Activated T-helper 1 cell treated with Interleukin-2 at 50 U/mL for 16 hours (primary cell): ENCODE results near the gene RTL10.

Experiments used
- DNase-seq: peaks from one replicate; pipeline ENCODE4 v3.0.0-alpha.2; 2020; ENCODE audit warnings: low read depth

Gene RTL10

DNA sequence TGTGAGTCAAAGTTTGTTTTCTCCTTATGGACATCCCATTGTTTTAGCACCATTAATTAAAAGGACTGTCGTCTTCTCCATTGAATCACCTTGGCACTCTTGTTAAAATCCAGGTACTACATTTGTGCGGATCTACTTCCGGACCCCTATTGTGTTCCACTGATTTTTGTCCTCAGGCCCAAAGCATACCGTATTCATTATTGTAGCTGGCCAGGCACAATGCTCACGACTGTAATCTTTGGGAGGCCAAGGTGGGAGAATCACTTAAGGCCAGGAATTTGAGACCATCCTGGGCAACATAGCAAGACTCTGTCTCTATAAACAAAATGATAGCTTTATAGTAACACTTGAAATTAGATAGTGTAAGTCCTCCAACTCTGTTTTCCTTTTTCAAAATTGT is 8.9 kb upstream of the RTL10 start:
- no peak for DNase-seq

- no peak for DNase-seq
Observed at GRCh38 chr22:19862619-19863246, 8.1 kb upstream of the RTL10 start.

DNA sequence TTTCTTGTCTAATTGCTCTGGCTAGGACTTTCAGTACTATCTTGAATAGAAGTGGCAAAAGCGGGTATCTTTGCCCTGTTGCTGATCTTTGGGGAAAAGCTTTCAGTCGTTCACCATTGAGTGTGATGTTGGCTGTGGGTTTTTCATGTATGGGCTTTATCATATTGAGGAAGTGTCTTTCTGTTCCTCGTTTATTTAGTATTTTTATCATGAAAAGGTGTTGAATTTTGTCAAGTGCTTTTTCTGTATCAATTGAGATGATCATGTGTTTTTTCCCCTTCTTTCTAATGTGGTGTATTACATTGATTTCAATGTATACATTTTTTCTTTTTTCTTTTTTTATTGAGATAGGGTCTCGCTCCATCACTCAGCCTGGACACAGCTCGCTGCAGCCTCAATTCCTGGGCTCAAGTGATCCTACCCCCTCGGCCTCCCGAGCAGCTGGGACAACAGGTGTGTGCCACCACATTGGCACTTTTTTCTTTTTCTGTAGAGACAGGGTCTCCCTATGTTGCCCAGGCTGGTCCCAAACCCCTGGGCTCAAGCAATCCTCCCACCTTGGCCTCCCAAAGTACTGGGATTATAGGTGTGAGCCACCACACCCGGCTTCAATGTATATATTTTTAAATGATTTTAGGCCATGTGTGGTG is 5.3 kb upstream of the RTL10 start:
- no peak for DNase-seq

- DNase-seq = no peak
Observed at GRCh38 chr22:19857382-19857781, 2.7 kb upstream of the RTL10 start.

- DNase-seq = peak; percentile 25
Observed at GRCh38 chr22:19855504-19856409, 1.1 kb upstream of the RTL10 start.

DNA sequence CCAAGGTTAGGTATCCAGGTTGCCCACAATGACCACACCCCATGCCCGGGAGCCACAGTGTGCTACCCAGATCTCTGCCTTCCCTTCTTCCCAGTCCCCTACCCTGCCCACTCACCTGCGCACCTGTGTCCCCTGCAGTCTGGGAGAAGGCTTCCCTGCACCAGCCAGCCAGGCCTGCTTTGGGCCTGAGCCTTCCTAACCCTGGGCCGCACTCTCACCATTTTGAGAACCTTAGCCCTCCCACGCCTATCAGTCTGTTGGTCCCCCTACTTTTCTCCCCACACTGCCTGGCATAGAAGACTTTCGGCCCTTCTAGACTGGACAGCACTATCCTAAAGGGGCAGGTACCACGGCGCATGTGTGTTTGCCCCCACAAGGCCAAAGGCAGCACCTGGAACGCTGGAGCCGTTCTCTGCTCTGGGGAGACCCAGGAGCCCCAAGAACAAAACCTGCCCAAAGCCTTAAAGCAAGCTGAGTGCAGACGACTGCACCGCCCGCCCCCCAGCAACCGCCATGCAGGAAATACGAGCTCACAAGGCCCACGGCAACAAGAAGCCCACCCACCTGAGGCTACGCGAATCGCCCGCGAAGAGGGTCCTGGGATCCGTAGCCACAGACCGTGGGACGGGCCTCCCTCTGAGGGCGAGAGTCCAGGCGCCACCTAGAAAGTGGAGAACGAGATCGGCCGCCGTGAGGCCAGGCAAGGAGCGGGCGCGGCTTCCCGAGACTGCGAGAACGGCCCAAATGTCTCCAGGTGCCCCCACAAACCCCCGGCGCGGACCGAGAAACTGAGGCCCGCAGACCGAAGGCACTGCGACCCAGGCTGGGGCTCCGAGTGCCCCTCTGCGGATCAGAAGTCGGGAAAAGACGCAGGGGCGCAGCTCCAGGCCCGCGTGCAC is 546 bp downstream of the RTL10 start:
- DNase-seq = no peak

- DNase-seq = no peak
Observed at GRCh38 chr22:19853058-19853878, 1.4 kb downstream of the RTL10 start.

DNA sequence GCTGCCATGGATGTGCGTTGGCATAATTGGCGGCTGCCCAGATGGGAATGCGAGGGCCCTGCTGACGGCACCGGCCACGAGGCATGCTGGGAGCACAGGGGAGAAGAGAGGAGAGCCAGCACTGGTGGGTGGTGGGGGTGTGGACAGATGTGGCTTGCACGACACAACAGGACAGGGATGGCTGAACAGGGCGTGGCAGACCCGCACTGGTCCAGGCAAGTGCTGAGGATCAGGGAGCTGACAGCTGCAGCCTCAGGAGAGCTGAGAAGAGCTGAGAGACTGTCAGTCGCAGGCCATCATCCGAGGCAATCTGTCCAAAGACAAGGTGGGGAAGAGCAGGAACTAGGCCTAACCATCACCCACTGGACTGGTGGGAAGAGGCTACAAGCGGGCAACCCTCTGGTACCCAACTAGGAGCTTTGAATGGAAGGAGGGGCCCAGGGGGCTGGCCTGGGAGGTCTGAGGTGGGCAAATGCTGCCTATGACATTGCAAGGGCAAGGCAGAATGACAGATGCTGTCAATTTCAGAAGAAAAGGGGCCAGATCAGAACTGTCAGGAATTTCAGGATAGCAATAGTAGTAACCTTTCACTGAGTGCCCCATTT is 2.4 kb downstream of the RTL10 start:
- no peak for DNase-seq

GRCh38 chr22:19851291-19852176 is 3.1 kb downstream of the RTL10 start:
- DNase-seq = no peak

GRCh38 chr22:19850763-19851109 is 3.9 kb downstream of the RTL10 start:
- no peak for DNase-seq

- no peak for DNase-seq
Observed at GRCh38 chr22:19849835-19850762, 4.6 kb downstream of the RTL10 start.

- no peak for DNase-seq
Observed at GRCh38 chr22:19848298-19849224, 6.1 kb downstream of the RTL10 start.

DNA sequence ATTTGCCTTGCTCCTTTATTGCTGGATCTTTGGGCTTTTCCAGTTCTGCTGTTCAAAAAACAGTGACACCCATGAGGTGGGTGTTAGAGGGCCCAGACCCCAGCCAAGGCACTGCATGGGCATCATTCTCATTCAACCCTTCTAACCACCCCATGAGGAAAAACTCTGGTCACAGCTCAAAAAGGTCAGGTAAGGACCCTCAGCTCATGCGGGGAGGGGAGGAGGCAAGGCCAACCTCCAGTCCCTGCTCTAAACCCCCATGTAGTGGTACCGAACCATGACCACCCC is 7.4 kb downstream of the RTL10 start:
- DNase-seq = no peak

DNA sequence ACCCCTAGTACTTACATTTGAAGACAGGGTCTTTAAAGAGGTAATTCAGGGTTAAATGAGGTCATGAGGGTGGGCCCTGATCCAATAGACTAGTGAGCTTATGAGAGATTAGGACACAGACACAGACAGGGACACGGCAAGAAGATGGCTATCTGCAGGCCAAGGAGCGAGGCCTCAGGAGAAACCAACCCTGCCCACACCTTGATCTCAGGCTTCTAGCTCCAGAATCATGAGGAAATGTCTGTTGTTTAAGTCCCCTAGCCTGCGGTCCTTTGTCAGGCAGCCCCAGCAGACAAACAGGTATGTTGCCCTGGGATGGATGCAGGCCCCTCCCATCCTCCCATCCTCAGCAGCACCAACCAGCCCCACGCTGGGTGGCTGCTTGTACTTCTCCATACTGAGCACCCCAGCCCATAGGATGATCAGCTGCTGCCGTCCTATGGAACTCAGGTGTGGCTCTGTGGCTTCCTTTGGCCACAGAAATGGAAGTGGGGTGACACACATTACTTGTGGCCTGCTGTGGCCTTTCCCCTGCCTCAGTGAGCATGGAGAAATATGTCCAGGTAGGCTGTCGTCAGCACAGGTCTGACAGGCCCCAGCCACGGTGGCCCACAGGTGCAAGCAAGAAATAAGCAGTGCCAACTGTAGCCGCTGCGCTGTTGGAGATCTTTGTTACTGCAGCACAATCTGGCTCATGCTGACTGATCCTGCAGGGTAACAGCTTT is 7.9 kb downstream of the RTL10 start:
- DNase-seq = no peak

GRCh38 chr22:19845054-19845722 is 9.5 kb downstream of the RTL10 start:
- no peak for DNase-seq

DNA sequence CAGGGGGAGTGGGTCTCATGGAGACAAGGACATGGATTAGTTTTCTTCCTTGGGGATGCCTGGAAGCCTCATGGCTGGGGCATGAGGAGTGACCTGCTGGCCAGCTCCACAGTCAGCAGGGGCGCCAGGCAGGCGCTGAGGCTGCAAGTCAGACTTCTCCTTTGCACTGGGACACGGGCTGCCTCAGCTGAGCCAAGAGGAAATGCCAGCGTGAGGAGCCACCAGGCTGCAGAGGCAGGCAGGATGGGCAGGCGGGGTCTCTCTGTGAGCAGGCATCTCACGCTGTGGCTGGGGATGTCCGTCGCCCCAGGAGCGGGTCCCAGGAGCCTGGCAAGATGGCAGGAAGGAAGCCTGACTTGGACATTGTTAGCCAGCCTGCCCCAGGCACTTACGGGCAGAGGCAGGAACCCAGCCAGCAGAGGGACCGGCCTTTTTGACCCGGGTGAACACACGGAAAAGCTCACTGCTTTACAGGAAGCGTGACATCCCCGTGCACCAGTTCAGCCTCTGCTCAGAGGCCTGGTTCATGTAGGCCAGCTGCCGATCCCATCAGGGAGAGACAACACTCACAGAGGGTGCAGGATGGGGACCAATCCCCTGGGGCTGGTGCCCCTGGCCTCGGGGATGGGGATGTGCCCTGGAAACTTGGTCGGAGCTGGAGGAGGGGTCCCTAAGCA is 10.2 kb downstream of the RTL10 start:
- DNase-seq = no peak
